PC-3 (cell line): ENCODE measurements around the gene NPBWR2. TPM values are rescaled to one million over a fixed set of nuclear protein-coding genes. Genes with fewer than 3 reads are reported as not detected.

Experiments
- ATAC-seq: fragments of 200-7000 bp; cut with Tn5 transposase; 2 replicates; pipeline ENCODE4 v1.9.1; 2020; ENCODE audit warnings: mild to moderate bottlenecking, moderate library complexity
- BruUV-seq: library from RNA; stranded (reverse); fragments of 400-500 nt; replicated peaks from 2 replicates; lab custom pipeline; 2021; lab: Mats Ljungman, UMichigan
- CTCF ChIA-PET: fragments of 300-600 bp; sonication (Branson Sonifier 250); formaldehyde crosslinking; loops from one replicate; lab custom pipeline; 2022; ENCODE audit warnings: antibody characterized with exemption; lab: Charles Lee
- POLR2A ChIA-PET: fragments of 300-600 bp; sonication (Branson Sonifier 250); formaldehyde crosslinking; loops from one replicate; lab custom pipeline; 2022; ENCODE audit warnings: antibody characterized with exemption; ENCODE audit not compliant: unreplicated experiment; lab: Charles Lee
- DNase-seq: peaks from one replicate; pipeline ENCODE4 v3.0.0-alpha.2; 2015
- H2AFZ ChIP-seq: fragments of 300-600 bp; sonication (generic); 2 replicates; pipeline ENCODE4 v1.6.0; 2016; ENCODE audit warnings: antibody characterized with exemption, low read length
- H3F3A ChIP-seq: fragments of 300-600 bp; sonication (generic); one replicate; pipeline ENCODE4 v1.6.0; 2017; ENCODE audit warnings: antibody characterized with exemption, low read length, control low read depth, mild to moderate bottlenecking; ENCODE audit not compliant: unreplicated experiment
- H3K27ac ChIP-seq: fragments of 300-600 bp; sonication (generic); 2 replicates; pipeline ENCODE4 v1.5.1; 2016; ENCODE audit warnings: mild to moderate bottlenecking, low read length
- H3K27me3 ChIP-seq: fragments of 300-600 bp; sonication (generic); 2 replicates; pipeline ENCODE4 v1.6.1; 2016; ENCODE audit warnings: low read length, mixed read lengths
- H3K36me3 ChIP-seq: fragments of 300-600 bp; sonication (generic); 2 replicates; pipeline ENCODE4 v1.6.1; 2016; ENCODE audit warnings: low read depth, mixed run types, low read length, mixed read lengths
- H3K4me1 ChIP-seq: fragments of 300-600 bp; sonication (generic); 2 replicates; pipeline ENCODE4 v1.5.1; 2016; ENCODE audit warnings: low read length; ENCODE audit not compliant: insufficient read depth
- H3K4me2 ChIP-seq: fragments of 300-600 bp; sonication (generic); 2 replicates; pipeline ENCODE4 v1.6.0; 2016; ENCODE audit warnings: low read length
- H3K4me3 ChIP-seq: fragments of 300-600 bp; sonication (generic); 2 replicates; pipeline ENCODE4 v1.5.1; 2016; ENCODE audit warnings: mild to moderate bottlenecking, low read length, mixed read lengths
- H3K79me2 ChIP-seq: fragments of 300-600 bp; sonication (generic); 2 replicates; pipeline ENCODE4 v1.6.1; 2017; ENCODE audit warnings: low read length, mixed read lengths
- H3K9ac ChIP-seq: fragments of 300-600 bp; sonication (generic); 2 replicates; pipeline ENCODE4 v1.6.0; 2016; ENCODE audit warnings: mild to moderate bottlenecking, low read length
- H3K9me2 ChIP-seq: fragments of 300-600 bp; sonication (generic); replicated peaks from 2 replicates; pipeline ENCODE4 v1.6.1; 2016; ENCODE audit warnings: mixed run types, low read length, mixed read lengths
- H3K9me3 ChIP-seq: fragments of 300-600 bp; sonication (generic); 2 replicates; pipeline ENCODE4 v1.6.1; 2016; ENCODE audit warnings: low read length, mixed read lengths
- H4K20me1 ChIP-seq: fragments of 300-600 bp; sonication (generic); 2 replicates; pipeline ENCODE4 v1.6.1; 2016; ENCODE audit warnings: low read length, mixed read lengths
- CTCF ChIP-seq: fragments of 300-600 bp; sonication (generic); conservative IDR thresholded peaks from 2 replicates; pipeline ENCODE4 v1.5.1; 2017; ENCODE audit warnings: antibody characterized with exemption, low read depth, mild to moderate bottlenecking, low read length
- EZH2 ChIP-seq: fragments of 300-600 bp; sonication (generic); IDR thresholded peaks from one replicate; pipeline ENCODE4 v1.6.1; 2017; ENCODE audit warnings: antibody characterized with exemption, mild to moderate bottlenecking, low read length; ENCODE audit not compliant: unreplicated experiment
- EZH2phosphoT487 ChIP-seq: fragments of 300-600 bp; sonication (generic); IDR thresholded peaks from 2 replicates; pipeline ENCODE4 v1.6.1; 2018; ENCODE audit warnings: mild to moderate bottlenecking, antibody characterized with exemption, low read length, borderline replicate concordance
- intact Hi-C: fragments of 100-400 bp; cut with micrococcal nuclease; formaldehyde crosslinking; loops from 2 replicates; pipeline ENCODE4 v1.9.0; 2023
- total RNA-seq: library from RNA; depleted of rRNA; stranded (reverse); fragments of >200 nt; gene quantifications from 2 replicates; pipeline ENCODE4 v1.2.3, GENCODE V29; 2014

Gene NPBWR2
- total RNA-seq, 1 experiment from 2014 or later: not detected

DNA sequence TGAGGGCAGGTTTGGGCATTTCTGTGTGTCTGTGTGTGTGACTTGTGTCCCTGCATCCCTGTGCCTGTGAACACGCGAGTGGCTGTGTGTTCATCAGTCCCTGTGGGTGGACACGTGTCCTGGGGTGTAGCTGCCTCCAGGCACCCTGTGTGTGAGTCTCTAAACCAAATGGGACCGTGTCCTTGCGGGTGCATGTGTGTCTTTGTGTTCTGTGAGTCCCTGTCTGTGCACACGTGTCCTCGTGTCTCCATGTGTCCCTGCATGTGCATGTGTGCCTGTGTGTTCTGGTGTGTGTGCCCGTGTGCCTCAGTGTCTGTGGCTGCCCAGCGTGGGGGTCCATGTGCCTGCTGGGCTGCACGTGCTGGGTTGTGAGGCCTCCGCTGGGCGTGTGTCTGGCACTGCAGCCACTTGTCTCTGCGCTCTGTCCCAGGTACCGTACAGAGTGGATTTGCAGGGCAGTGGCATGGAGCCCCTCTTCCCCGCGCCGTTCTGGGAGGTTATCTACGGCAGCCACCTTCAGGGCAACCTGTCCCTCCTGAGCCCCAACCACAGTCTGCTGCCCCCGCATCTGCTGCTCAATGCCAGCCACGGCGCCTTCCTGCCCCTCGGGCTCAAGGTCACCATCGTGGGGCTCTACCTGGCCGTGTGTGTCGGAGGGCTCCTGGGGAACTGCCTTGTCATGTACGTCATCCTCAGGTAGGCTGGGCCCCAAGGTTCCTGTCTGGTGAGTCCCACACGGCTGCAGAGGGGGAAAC lies 14.9 kb downstream of the NPBWR2 start:
- Histone ChIP-seq H3F3A (no peaks in the 10 kb centered on the region), H3K36me3 (no peaks in the 10 kb centered on the region), H3K4me3 (no peak overlapping the region), H3K4me2 (no peak overlapping the region), H4K20me1 (no peaks in the 10 kb centered on the region), H3K9ac (no peak overlapping the region), H3K9me3 (no peaks in the 10 kb centered on the region), H3K79me2 (no peaks in the 10 kb centered on the region), H3K4me1 (no peaks in the 10 kb centered on the region), H3K27me3 (no peaks in the 10 kb centered on the region), H3K27ac (no peak overlapping the region), H3K9me2 (no peaks in the 10 kb centered on the region), H2AFZ (no peak overlapping the region)
- CTCF ChIA-PET: no interaction called here
- POLR2A ChIA-PET: no interaction called here
- DNase-seq (no peak), ATAC-seq (no peak)
- intact Hi-C loops: no loop called here
- BruUV-seq: no TSS peak
- TF ChIP-seq CTCF: no peak
- no peak for TF ChIP-seq EZH2phosphoT487
- TF ChIP-seq EZH2: no peak

GRCh38 chr20:64091770-64092169 lies 15.6 kb downstream of the NPBWR2 start:
- Histone ChIP-seq H3K36me3 (no peaks in the 10 kb centered on the region), H4K20me1 (no peaks in the 10 kb centered on the region), H3K4me3 (no peak overlapping the region), H3K9me3 (no peaks in the 10 kb centered on the region), H3F3A (no peaks in the 10 kb centered on the region), H2AFZ (no peak overlapping the region), H3K4me1 (no peaks in the 10 kb centered on the region; the same call in 1 of the 2 replicates), H3K9me2 (no peaks in the 10 kb centered on the region), H3K27me3 (no peaks in the 10 kb centered on the region), H3K79me2 (no peaks in the 10 kb centered on the region), H3K27ac (no peak overlapping the region), H3K4me2 (no peak overlapping the region), H3K9ac (no peak overlapping the region)
- BruUV-seq: no TSS peak
- TF ChIP-seq EZH2phosphoT487 (no peak), EZH2 (no peak), CTCF (no peak)
- ChIA-PET CTCF (no interaction called here), POLR2A (no interaction called here)
- DNase-seq (no peak), ATAC-seq (no peak)
- intact Hi-C loops: no loop called here

- Histone ChIP-seq H3K9ac (no peak overlapping the region), H4K20me1 (no peaks in the 10 kb centered on the region), H3K36me3 (no peaks in the 10 kb centered on the region), H3K9me2 (no peaks in the 10 kb centered on the region), H3K4me3 (no peak overlapping the region), H3F3A (no peaks in the 10 kb centered on the region), H3K27ac (no peak overlapping the region), H3K79me2 (no peaks in the 10 kb centered on the region), H3K4me2 (no peak overlapping the region), H2AFZ (no peak overlapping the region), H3K9me3 (no peaks in the 10 kb centered on the region), H3K4me1 (peaks cover 4% of the 10 kb centered on the region), H3K27me3 (no peaks in the 10 kb centered on the region)
- no peak for DNase-seq
- ChIA-PET CTCF (no interaction called here), POLR2A (no interaction called here)
- ATAC-seq: no peak
- intact Hi-C loops: no loop called here
- no peak for TF ChIP-seq EZH2phosphoT487
- no peak for TF ChIP-seq CTCF
- no peak for TF ChIP-seq EZH2
- BruUV-seq: no TSS peak
These were observed 16.0 kb downstream of the NPBWR2 start for GRCh38 chr20:64091340-64091739.
